SU-DHL-6 (cell line): Measurements from ENCODE around the gene XRCC1.

Experiments
- H2AFZ ChIP-seq: fragments of 200-600 bp; sonication (generic); 2 replicates; pipeline ENCODE4 v1.6.1; 2014; ENCODE audit warnings: low read depth, mild to moderate bottlenecking, moderate library complexity, mixed read lengths, antibody characterized with exemption, low read length; ENCODE audit not compliant: severe bottlenecking
- H3F3A ChIP-seq: fragments of 200-600 bp; shearing (Covaris generic); 2 replicates; pipeline ENCODE4 v1.6.0; 2016; ENCODE audit warnings: antibody characterized with exemption, mild to moderate bottlenecking; ENCODE audit not compliant: insufficient read depth
- H3K27ac ChIP-seq: fragments of 200-600 bp; sonication (generic); 2 replicates; pipeline ENCODE4 v1.5.1; 2016; ENCODE audit warnings: low read depth, mild to moderate bottlenecking, low read length, moderate library complexity, mixed read lengths
- H3K27me3 ChIP-seq: fragments of 200-600 bp; sonication (generic), shearing (Covaris generic); 2 replicates; pipeline ENCODE4 v1.6.0; 2014; ENCODE audit warnings: mild to moderate bottlenecking, low read length
- H3K36me3 ChIP-seq: fragments of 200-600 bp; sonication (generic); 2 replicates; pipeline ENCODE4 v1.6.1; 2014; ENCODE audit warnings: mild to moderate bottlenecking, low read length, mixed read lengths
- H3K4me2 ChIP-seq: fragments of 300-600, 200-600 bp; shearing (Covaris generic), sonication (generic); 2 replicates; pipeline ENCODE4 v1.6.0; 2014; ENCODE audit warnings: low read length, low read depth, mild to moderate bottlenecking; ENCODE audit not compliant: poor library complexity, severe bottlenecking
- H3K4me3 ChIP-seq: fragments of 200-600 bp; sonication (generic); 2 replicates; pipeline ENCODE4 v1.5.1; 2014; ENCODE audit warnings: antibody characterized with exemption, low read length, mild to moderate bottlenecking, mixed read lengths; ENCODE audit not compliant: insufficient read depth, poor library complexity, severe bottlenecking
- H3K79me2 ChIP-seq: fragments of 200-600 bp; sonication (generic); 2 replicates; pipeline ENCODE4 v1.6.1; 2014; ENCODE audit warnings: mild to moderate bottlenecking, low read length, moderate library complexity; ENCODE audit not compliant: insufficient read depth
- H3K9ac ChIP-seq: fragments of 200-600 bp; sonication (generic); 2 replicates; pipeline ENCODE4 v1.7.0; 2014; ENCODE audit warnings: mild to moderate bottlenecking, low read length
- H3K9me2 ChIP-seq: fragments of 200-600 bp; sonication (generic); replicated peaks from 2 replicates; pipeline ENCODE4 v1.6.1; 2014; ENCODE audit warnings: low read length; ENCODE audit not compliant: insufficient read depth
- H3K9me3 ChIP-seq: fragments of 200-600 bp; sonication (generic); 2 replicates; pipeline ENCODE4 v1.6.1; 2014; ENCODE audit warnings: low read length, mixed read lengths; ENCODE audit not compliant: insufficient read depth
- H4K20me1 ChIP-seq: fragments of 200-600 bp; sonication (generic); 2 replicates; pipeline ENCODE4 v1.6.1; 2014; ENCODE audit warnings: low read depth, mild to moderate bottlenecking, antibody characterized with exemption, low read length, moderate library complexity, mixed read lengths
- CTCF ChIP-seq: fragments of 200-600 bp; sonication (generic); IDR thresholded peaks from one replicate; pipeline ENCODE4 v1.5.1; 2017; ENCODE audit warnings: antibody characterized with exemption, mild to moderate bottlenecking, low read length, moderate library complexity; ENCODE audit not compliant: insufficient read depth, poor library complexity, severe bottlenecking
- EZH2phosphoT487 ChIP-seq: fragments of 200-600 bp; sonication (generic), shearing (Covaris generic); conservative IDR thresholded peaks from 2 replicates; pipeline ENCODE4 v1.6.1; 2018; ENCODE audit warnings: mild to moderate bottlenecking, antibody characterized with exemption, low read length, moderate library complexity, mixed read lengths

Gene XRCC1

DNA sequence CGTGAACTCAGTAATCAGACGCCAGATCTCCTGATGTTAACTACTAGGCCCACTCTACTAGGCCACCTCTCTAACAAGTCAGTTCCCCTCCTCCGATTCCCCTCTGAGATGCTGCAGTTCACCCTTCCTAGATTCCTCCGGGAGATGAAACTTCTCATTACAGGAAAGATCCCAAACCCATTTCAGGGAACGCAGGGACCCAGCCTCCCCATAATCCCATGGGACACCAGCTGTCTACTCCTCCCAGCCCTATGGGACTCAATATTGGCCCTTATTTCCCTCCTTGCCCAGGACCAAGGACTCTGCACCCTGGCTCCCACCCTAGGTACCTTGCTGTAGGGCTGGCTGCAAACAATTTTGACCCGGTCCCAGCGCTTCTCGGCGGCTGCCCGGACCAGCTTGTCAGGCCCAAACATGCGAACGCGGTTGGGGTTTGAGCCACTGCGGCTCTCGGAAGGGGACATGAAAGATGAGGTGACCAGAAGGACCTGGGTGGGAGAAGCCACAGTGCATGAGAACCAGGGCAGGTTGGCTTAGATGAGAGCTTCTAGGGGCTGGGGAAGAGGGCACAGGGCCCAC lies 20.9 kb downstream of the XRCC1 start:
- Histone ChIP-seq H3K9ac (no peak overlapping the region), H3K9me2 (no peaks in the 10 kb centered on the region), H3K4me2 (no peak overlapping the region), H3K36me3 (no peaks in the 10 kb centered on the region), H3F3A (no peaks in the 10 kb centered on the region), H4K20me1 (no peaks in the 10 kb centered on the region), H2AFZ (no peak overlapping the region), H3K27me3 (no peaks in the 10 kb centered on the region), H3K79me2 (no peaks in the 10 kb centered on the region), H3K4me3 (no peak overlapping the region), H3K9me3 (no peaks in the 10 kb centered on the region), H3K27ac (no peak overlapping the region)
- TF ChIP-seq EZH2phosphoT487 (no peak), CTCF (no peak)

GRCh38 chr19:43553656-43554055 lies 21.7 kb downstream of the XRCC1 start:
- TF ChIP-seq CTCF = no peak
- TF ChIP-seq EZH2phosphoT487 = no peak
- Histone ChIP-seq H3F3A (no peaks in the 10 kb centered on the region), H3K36me3 (no peaks in the 10 kb centered on the region), H4K20me1 (no peaks in the 10 kb centered on the region), H3K27ac (no peak overlapping the region), H3K4me2 (no peak overlapping the region), H3K9me2 (no peaks in the 10 kb centered on the region), H3K4me3 (no peak overlapping the region), H3K9ac (no peak overlapping the region), H2AFZ (no peak overlapping the region), H3K9me3 (no peaks in the 10 kb centered on the region), H3K27me3 (no peaks in the 10 kb centered on the region), H3K79me2 (no peaks in the 10 kb centered on the region)

DNA sequence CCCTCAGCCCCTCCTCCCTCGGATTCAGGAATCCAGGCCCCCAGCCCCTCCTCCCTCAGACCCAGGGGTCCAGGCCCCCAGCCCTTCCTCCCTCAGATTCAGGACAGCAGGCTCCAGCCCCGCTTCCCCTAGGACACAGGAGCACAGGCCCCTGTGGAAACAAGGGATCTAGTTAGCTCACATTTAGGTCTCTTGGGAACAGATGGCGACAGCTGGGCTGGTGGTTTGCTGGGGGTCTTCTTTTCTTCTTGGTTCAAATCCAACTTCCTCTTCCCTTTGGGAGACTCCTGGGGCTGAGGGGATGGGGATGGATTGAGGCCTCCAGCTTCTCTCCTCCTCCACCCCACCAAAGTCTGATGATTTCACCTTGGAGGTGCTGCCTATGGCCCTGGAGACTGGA lies 22.7 kb downstream of the XRCC1 start:
- TF ChIP-seq CTCF (no peak), EZH2phosphoT487 (no peak)
- Histone ChIP-seq H3K79me2 (no peaks in the 10 kb centered on the region), H2AFZ (no peak overlapping the region), H3K27ac (no peak overlapping the region), H3K4me3 (no peak overlapping the region), H3K27me3 (no peaks in the 10 kb centered on the region), H3K4me2 (no peak overlapping the region), H3K36me3 (no peaks in the 10 kb centered on the region), H3F3A (no peaks in the 10 kb centered on the region), H3K9ac (no peak overlapping the region), H3K9me3 (no peaks in the 10 kb centered on the region), H4K20me1 (no peaks in the 10 kb centered on the region), H3K9me2 (no peaks in the 10 kb centered on the region)

GRCh38 chr19:43552198-43552450 lies 23.2 kb downstream of the XRCC1 start:
- Histone ChIP-seq H3K27ac (no peak overlapping the region), H3F3A (no peaks in the 10 kb centered on the region), H3K9ac (no peak overlapping the region), H3K79me2 (no peaks in the 10 kb centered on the region), H2AFZ (no peak overlapping the region), H3K27me3 (no peaks in the 10 kb centered on the region), H3K36me3 (no peaks in the 10 kb centered on the region), H3K4me3 (no peak overlapping the region), H3K9me3 (no peaks in the 10 kb centered on the region), H3K9me2 (no peaks in the 10 kb centered on the region), H4K20me1 (no peaks in the 10 kb centered on the region), H3K4me2 (no peak overlapping the region)
- TF ChIP-seq CTCF (no peak), EZH2phosphoT487 (no peak)
